HG03196 (cell line): ENCODE data around the gene CHRNA7.
"Not testable (repeated sequence)": the region's sequence is repeated elsewhere in the genome, so short reads cannot be mapped to it uniquely, and the experiment has no call there.

Experiments
- ATAC-seq: cut with Tn5 transposase; IDR thresholded peaks from one replicate; pipeline ENCODE4 v1.9.1; 2021; ENCODE audit not compliant: unreplicated experiment

The CHRNA7 gene

DNA sequence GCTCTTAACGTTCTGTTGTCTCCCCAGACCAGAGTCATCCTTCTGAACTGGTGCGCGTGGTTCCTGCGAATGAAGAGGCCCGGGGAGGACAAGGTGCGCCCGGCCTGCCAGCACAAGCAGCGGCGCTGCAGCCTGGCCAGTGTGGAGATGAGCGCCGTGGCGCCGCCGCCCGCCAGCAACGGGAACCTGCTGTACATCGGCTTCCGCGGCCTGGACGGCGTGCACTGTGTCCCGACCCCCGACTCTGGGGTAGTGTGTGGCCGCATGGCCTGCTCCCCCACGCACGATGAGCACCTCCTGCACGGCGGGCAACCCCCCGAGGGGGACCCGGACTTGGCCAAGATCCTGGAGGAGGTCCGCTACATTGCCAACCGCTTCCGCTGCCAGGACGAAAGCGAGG, 137.6 kb downstream of the CHRNA7 start:
- ATAC-seq: not testable (repeated sequence)

DNA sequence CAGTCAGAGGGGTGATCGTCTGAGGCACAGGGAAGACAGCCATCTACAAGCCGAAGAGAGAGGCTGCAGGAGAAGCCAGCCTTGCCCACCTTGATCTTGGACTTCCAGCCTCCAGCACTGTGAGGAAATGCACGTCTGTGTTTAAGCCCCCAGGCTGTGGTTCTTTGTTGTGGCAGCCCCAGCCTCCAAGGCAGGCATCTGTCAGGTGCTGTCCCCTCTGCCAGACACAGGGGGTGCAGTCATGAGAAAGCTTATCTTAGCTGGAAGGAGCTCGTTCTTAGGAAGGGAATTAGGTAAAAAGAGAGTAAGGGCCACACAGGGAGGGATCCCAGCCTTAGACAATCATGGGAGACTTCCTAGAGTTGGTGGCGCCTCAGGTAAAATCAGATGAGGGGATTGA, 150.3 kb downstream of the CHRNA7 start:
- not testable (repeated sequence) for ATAC-seq

GRCh38 chr15:32193780-32194179, 163.5 kb downstream of the CHRNA7 start:
- not testable (repeated sequence) for ATAC-seq

DNA sequence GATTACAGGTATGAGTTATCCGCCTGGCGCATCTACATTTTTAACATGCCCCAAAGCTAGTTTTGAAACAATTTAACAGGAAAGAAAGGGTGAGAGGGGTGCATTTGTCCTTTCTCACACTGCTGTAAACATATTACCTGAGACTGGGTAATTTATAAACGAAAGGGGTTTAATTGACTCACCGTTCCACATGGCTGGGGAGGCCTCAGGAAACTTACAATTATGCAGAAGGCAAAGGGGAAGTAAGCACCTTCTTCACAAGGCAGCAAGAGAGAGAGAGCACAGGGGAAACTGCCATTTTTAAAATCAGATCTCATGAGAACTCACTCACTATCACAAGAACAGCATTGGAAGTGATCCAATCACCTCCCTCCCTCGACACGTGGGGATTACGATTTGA, 165.9 kb downstream of the CHRNA7 start:
- not testable (repeated sequence) for ATAC-seq

- not testable (repeated sequence) for ATAC-seq
Measured at GRCh38 chr15:32198938-32199337, 168.6 kb downstream of the CHRNA7 start.

DNA sequence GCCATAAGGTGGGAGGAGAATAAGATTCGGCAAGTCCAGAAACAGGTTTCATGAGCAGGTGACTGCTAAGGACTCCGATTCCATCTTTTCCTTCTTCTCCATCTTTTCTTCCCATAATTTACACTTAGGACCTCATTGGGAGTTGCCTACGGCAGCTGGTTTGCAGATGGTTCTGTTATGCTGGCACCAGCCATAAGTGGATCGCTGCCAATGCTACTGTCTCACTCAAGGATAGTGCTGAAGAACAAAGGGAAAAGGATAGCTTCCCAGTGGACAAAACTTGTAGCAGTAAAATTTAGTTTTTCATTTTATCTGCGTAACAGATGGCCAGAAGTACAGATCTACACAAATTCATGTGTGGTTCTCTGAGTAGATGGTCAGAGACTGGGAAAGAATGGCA, 178.8 kb downstream of the CHRNA7 start:
- ATAC-seq: not testable (repeated sequence)

DNA sequence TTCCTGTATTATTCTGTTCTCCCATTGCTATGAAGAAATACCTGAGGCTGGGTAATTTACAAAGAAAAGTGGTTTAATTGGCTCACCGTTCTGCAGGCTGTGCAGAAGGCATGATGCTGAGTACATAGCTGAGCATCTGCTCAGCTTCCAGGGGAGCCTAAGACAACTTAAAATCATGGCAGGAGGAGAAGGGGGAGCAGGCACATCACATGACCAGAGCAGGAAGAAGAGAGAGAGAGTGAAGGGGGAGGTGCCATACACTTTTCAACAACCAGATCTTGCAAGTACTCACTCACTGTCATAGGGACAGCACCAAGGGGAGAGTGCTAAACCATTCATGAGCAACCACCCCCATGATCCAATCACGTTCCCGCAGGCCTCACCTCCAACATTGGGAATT, 188.4 kb downstream of the CHRNA7 start:
- no peak for ATAC-seq
